Coronary artery (tissue), 2 donors: ENCODE results near the gene CRIP2.

Experiments used
- DNase-seq: peaks from one replicate; pipeline ENCODE4 v3.0.0-alpha.2; 2017; ENCODE audit warnings: low spot score
- H3K27ac ChIP-seq, 2 donors: fragments of 200-600 bp; sonication (generic); one replicate each; pipeline ENCODE4 v1.5.1; 2016 to 2019
- H3K4me3 ChIP-seq: fragments of 200-600 bp; sonication (generic); 2 replicates; pipeline ENCODE4 v1.5.1; 2016; ENCODE audit warnings: mild to moderate bottlenecking, moderate library complexity
- CTCF ChIP-seq: fragments of 200-600 bp; sonication (generic); IDR thresholded peaks from one replicate; pipeline ENCODE4 v1.5.1; 2019; ENCODE audit warnings: antibody characterized with exemption

The CRIP2 gene

DNA sequence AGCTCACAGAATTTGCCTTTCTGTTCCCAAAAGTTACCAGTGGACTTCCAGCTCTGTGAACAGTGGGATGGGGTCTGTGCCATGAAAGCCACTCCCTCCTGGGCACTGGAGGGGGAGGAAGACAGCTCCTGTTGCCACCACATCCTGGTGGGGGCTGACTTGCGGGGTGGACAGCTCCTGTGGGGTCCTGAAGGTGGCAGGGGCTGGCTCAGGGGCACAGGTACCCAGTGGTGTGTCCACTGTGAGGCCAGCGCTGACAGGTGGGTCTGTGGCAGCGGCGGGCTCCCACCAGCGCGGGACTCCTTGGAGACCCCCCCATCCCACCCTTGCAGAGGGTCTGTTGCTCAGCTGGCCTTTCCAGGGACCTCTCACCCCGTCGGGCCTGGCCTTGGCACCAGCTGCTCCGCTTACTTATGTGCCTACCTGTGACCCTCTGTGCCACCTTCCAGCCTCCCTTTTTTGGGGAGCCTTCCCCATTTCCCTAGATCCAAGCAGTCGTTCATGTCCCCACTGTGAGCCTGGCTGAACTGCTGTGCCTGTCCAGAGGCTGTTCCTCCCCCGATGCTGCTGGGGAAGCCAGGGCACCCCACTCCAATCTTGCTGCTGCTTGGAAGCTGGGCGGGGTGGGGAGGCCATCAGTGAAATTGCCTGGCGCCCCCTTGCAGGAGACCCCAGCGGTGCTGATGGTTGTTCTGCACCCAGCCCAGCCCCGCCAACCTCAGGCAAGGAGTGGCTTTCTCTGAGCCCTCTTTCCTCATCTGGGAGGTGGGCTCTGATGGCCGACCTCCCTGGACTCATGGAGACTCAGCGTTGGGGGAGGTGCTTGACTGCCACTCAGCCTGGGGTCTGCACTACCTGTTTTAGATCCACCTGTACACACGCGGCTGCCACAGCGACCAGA is 18.6 kb downstream of the CRIP2 start:
- Histone ChIP-seq H3K27ac (no peak overlapping the region), H3K4me3 (no peak overlapping the region)
- no peak for TF ChIP-seq CTCF
- peak; percentile 74 for DNase-seq

DNA sequence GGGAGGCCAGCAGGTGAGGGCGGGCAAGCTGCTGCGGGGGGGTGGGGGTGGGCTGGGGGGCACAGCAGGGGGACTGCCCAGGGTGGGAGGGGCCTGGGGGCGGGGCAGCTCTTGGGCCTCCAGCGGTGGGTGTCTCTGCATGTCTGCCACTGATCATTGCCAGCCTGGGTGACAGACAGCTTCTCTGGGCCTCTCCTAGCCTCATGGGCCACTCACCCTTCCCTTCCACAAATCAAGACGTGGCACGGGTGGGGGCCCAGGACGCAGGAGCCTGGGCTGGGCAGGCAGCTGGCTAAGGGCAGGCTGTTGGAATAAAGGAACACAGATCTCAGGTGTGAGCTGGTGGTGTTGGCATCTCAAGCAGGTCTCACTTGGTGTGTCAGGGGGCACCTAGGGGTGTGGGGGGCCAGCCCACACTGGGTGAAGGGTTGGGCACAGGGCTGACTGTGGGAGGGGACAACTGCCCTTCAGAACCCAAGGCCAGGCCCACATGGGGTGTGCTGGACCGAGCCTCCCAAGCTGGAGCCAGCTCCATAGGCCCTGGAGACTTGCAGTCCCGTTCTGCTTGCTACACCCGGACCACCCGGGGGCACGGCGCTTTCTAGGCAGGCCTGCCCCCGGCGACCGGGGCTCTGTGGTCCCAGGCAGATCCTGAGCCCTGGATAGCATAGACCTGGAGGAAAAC is 19.4 kb downstream of the CRIP2 start:
- H3K4me3 ChIP-seq = no peak overlapping the region
- no peak overlapping the region for H3K27ac ChIP-seq
- DNase-seq = peak; percentile 72
- TF ChIP-seq CTCF = no peak

GRCh38 chr14:105494606-105494929 is 19.9 kb downstream of the CRIP2 start:
- Histone ChIP-seq H3K27ac (no peak overlapping the region), H3K4me3 (no peak overlapping the region)
- no peak for TF ChIP-seq CTCF
- peak; percentile 62 for DNase-seq

DNA sequence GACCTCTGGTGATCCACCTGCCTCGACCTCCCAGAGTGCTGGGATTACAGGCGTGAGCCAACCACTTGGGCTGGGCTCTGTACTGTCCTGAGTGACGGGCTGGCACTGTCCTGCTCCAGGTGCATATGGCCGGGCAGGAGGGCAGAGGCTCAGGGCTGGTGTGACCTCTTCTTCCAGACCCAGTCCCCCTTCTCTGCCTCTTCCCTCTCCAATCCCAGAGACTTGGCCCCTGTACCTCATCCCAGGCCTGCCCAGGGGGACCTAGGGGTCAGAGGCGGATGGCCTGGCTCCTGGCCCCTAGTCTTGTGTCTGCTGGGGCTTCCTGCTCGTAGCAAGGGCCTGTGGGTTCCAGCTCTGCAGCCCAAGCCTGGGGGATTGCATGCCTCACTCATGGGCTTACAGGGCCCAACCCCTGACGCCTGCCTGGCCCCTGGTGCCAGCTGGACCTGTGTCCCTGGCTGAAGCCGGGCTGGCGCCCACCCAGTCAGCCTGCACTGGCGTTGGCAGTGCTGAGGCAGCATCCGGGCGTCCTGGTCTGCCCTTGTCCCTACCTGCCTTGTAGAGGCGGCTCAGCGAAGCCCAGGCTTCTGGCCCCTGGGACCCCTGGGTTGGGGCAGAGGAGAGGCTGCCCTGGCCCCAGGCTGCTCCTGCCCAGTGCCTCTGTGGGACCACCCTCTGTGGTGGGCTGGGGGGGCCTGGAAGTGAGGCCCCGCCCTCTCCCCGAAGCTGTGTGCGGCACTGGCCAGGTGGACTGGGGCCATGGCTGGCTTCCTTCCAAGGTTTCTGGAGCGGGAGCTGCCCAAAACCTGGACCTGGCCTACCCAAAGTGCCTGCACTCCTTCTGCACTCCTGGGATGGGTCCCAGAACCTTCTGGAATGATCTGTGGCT is 20.7 kb downstream of the CRIP2 start:
- H3K4me3 ChIP-seq = no peak overlapping the region
- DNase-seq = peak; percentile 73
- H3K27ac ChIP-seq = no peak overlapping the region
- no peak for TF ChIP-seq CTCF

GRCh38 chr14:105495990-105496830 is 21.6 kb downstream of the CRIP2 start:
- no peak for TF ChIP-seq CTCF
- H3K4me3 ChIP-seq = no peak overlapping the region
- H3K27ac ChIP-seq = no peak overlapping the region
- peak; percentile 73 for DNase-seq

DNA sequence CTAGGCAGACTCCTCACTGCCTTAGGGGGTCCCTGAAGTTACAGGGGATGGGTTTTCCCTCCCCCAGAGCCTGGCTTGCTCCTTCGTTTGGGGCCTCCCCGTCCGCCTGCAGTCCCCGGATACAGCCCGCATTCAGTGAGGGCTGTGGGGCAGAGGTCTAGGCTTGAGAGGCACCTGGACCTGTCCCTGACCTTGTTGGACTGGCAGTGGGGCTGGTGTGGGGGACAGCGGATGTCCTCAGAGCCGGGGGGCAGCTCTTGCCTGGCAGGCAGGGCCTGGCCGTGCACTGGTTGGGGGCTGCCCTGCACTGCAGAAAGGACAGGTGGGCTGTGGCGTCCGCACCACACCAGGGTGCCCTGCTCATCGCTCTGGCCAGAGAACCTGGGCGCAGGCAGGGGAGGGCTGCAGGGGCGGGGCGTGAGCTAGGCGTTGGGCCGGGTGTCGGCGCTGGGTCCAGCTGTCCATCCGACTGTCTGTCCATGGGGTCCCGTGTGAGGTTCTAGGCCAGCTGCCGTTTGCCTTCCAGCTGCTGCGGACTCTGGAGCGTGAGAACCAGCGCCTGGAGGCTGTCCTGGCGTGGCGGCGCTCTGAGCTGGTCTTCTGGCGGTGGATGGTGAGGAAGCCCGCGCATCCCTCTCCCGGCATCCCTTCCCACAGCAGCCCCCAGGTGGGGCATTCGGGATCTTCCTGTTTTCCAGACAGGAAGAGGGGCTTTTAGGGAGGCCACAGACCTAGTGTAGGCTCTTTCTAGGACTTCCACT is 22.4 kb downstream of the CRIP2 start:
- no peak for TF ChIP-seq CTCF
- no peak overlapping the region for H3K4me3 ChIP-seq
- DNase-seq = peak; percentile 70
- no peak overlapping the region for H3K27ac ChIP-seq
